ENCODE data around the gene CDHR2. TPM values are rescaled to one million over a fixed set of nuclear protein-coding genes. Genes with fewer than 3 reads are reported as not detected.

The CDHR2 gene
- total RNA-seq, 1 experiment from 2014 or later: 0.63 TPM

DNA sequence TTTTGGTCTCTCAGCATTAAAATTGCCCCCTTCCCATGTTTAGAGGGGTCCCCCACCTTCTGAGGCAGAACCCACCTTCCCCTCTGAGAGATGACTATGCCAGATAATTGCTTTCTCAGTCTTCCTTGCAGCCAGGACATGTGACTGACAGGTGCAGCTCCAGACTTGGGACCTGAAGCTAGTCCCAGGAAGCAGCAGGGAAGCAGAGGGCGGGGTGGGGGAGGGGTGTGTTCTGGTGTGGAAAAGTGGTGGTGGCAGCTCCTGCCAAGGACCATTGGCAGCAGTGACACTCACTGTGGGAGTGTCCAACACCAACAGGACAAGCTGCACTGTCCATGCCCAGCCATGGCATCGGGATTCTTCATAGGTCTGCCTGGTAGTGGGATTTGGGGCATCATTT, 83.6 kb downstream of the CDHR2 start (continued):
- TF ChIP-seq ZNF138 (CRISPR knock-in tag; conservative IDR thresholded peaks at IDR 0.05) (no peak), ATF1 (CRISPR knock-in tag; IDR thresholded peaks at IDR 0.05) (no peak), ZNF121 (CRISPR knock-in tag; IDR thresholded peaks at IDR 0.05) (no peak), NFATC4 (CRISPR knock-in tag; IDR thresholded peaks at IDR 0.05) (no peak), RORB (CRISPR knock-in tag; IDR thresholded peaks at IDR 0.05) (no peak), GTF2I (CRISPR knock-in tag; conservative IDR thresholded peaks at IDR 0.05) (no peak), ZNF396 (CRISPR knock-in tag; IDR thresholded peaks at IDR 0.05; ENCODE audit: borderline replicate concordance) (no peak)
- TF ChIP-seq, protein P1, sequence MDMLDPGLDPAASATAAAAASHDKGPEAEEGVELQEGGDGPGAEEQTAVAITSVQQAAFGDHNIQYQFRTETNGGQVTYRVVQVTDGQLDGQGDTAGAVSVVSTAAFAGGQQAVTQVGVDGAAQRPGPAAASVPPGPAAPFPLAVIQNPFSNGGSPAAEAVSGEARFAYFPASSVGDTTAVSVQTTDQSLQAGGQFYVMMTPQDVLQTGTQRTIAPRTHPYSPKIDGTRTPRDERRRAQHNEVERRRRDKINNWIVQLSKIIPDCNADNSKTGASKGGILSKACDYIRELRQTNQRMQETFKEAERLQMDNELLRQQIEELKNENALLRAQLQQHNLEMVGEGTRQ (CRISPR knock-in tag; IDR thresholded peaks at IDR 0.05): no peak
- TF ChIP-seq, protein P2, sequence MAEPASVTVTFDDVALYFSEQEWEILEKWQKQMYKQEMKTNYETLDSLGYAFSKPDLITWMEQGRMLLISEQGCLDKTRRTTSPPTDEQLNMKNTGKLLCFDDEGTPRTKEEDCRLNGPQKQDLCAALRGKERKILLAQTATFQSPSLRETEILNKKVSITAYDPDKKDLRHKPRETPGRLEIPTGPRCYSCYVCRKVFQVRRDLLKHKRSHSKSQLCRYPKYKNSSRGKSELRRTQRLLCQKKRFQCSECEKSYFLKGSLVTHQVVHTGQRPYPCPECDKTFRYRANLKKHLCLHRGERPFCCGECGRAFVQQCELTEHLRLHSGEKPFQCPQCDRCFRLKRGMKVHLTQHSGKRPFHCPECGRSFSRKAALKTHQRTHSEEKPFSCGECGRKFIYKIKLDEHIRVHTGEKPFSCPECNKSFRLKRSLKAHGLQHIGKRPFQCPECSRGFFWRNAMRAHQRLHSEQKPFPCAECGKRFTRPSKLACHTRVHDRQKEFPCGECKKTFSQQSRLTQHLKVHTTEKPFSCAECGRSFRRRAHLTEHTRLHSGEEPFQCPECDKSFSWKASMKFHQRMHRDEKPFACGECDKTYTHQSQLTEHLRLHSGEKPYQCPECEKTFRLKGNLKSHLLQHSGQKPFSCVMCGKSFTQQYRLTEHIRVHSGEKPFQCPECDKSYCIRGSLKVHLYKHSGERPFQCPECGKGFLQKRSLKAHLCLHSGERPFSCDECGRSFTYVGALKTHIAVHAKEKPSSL (CRISPR knock-in tag; conservative IDR thresholded peaks at IDR 0.05): no peak
- TF ChIP-seq, protein P3, sequence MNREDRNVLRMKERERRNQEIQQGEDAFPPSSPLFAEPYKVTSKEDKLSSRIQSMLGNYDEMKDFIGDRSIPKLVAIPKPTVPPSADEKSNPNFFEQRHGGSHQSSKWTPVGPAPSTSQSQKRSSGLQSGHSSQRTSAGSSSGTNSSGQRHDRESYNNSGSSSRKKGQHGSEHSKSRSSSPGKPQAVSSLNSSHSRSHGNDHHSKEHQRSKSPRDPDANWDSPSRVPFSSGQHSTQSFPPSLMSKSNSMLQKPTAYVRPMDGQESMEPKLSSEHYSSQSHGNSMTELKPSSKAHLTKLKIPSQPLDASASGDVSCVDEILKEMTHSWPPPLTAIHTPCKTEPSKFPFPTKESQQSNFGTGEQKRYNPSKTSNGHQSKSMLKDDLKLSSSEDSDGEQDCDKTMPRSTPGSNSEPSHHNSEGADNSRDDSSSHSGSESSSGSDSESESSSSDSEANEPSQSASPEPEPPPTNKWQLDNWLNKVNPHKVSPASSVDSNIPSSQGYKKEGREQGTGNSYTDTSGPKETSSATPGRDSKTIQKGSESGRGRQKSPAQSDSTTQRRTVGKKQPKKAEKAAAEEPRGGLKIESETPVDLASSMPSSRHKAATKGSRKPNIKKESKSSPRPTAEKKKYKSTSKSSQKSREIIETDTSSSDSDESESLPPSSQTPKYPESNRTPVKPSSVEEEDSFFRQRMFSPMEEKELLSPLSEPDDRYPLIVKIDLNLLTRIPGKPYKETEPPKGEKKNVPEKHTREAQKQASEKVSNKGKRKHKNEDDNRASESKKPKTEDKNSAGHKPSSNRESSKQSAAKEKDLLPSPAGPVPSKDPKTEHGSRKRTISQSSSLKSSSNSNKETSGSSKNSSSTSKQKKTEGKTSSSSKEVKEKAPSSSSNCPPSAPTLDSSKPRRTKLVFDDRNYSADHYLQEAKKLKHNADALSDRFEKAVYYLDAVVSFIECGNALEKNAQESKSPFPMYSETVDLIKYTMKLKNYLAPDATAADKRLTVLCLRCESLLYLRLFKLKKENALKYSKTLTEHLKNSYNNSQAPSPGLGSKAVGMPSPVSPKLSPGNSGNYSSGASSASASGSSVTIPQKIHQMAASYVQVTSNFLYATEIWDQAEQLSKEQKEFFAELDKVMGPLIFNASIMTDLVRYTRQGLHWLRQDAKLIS (CRISPR knock-in tag; IDR thresholded peaks at IDR 0.05; ENCODE audit: borderline replicate concordance): no peak

DNA sequence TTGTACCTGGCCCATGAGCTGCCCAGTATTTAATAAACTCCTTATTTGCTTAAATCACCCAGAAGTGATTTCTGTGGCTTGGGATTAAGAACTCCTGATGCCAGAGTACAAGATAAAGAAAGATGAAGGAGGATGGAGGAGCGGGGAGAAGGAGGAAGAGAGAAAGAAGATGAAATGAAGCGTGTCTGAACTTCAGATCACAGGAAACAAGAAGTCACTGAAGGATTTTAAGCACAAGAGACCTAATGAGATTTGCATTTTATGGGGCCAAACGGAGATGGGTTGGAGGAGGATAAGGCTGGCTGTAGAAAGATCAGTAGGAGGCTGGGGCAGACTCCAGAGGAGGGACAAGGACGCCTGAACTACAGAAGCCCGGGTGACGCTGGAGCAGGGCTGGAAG, 84.5 kb downstream of the CDHR2 start:
- Mint-ChIP-seq H3K36me3 (no peaks in the 10 kb centered on the region), H3K9me3 (peaks cover 7% of the 10 kb centered on the region), H3K27me3 (ENCODE audit: low read depth) (peaks cover 59% of the 10 kb centered on the region), H3K4me1 (peaks cover 44% of the 10 kb centered on the region), H3K4me3 (no peak overlapping the region), H3K27ac (no peak overlapping the region)
- ATAC-seq: no peak
- POLR2A ChIA-PET: no interaction called here
- CTCF ChIA-PET: interaction anchor here (1.3 to 2.3 kb wide), 2 partner anchors 27 kb away, joined by 3 to 8 read pairs; no protein-coding TSS in a partner anchor
- no peak for DNase-seq (ENCODE audit: low spot score)
- TF ChIP-seq, protein P2 (CRISPR knock-in tag; conservative IDR thresholded peaks at IDR 0.05): no peak
- TF ChIP-seq ZNF138 (CRISPR knock-in tag; conservative IDR thresholded peaks at IDR 0.05) (no peak), ATF1 (CRISPR knock-in tag; IDR thresholded peaks at IDR 0.05) (no peak), ZNF263 (CRISPR knock-in tag; IDR thresholded peaks at IDR 0.05; ENCODE audit: low read depth) (no peak), TCF7 (CRISPR knock-in tag; IDR thresholded peaks at IDR 0.05; ENCODE audit: low read depth) (no peak), ZNF416 (CRISPR knock-in tag; IDR thresholded peaks at IDR 0.05) (no peak), EMX1 (CRISPR knock-in tag; IDR thresholded peaks at IDR 0.05) (no peak), PRRX2 (CRISPR knock-in tag; IDR thresholded peaks at IDR 0.05) (no peak), JAZF1 (CRISPR knock-in tag; IDR thresholded peaks at IDR 0.05) (no peak), ARID4B (CRISPR knock-in tag; IDR thresholded peaks at IDR 0.05; ENCODE audit: borderline replicate concordance) (no peak), GABPB1 (CRISPR knock-in tag; IDR thresholded peaks at IDR 0.05) (no peak)
- TF ChIP-seq, protein P4, sequence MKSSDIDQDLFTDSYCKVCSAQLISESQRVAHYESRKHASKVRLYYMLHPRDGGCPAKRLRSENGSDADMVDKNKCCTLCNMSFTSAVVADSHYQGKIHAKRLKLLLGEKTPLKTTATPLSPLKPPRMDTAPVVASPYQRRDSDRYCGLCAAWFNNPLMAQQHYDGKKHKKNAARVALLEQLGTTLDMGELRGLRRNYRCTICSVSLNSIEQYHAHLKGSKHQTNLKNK (CRISPR knock-in tag; IDR thresholded peaks at IDR 0.05): no peak
- TF ChIP-seq, protein P5, sequence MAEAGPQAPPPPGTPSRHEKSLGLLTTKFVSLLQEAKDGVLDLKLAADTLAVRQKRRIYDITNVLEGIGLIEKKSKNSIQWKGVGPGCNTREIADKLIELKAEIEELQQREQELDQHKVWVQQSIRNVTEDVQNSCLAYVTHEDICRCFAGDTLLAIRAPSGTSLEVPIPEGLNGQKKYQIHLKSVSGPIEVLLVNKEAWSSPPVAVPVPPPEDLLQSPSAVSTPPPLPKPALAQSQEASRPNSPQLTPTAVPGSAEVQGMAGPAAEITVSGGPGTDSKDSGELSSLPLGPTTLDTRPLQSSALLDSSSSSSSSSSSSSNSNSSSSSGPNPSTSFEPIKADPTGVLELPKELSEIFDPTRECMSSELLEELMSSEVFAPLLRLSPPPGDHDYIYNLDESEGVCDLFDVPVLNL (CRISPR knock-in tag; IDR thresholded peaks at IDR 0.05; ENCODE audit: borderline replicate concordance, low read depth): no peak
- TF ChIP-seq, protein P6, sequence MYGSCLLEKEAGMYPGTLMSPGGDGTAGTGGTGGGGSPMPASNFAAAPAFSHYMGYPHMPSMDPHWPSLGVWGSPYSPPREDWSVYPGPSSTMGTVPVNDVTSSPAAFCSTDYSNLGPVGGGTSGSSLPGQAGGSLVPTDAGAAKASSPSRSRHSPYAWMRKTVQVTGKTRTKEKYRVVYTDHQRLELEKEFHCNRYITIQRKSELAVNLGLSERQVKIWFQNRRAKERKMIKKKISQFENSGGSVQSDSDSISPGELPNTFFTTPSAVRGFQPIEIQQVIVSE (CRISPR knock-in tag; IDR thresholded peaks at IDR 0.05; ENCODE audit: borderline replicate concordance): no peak
